GM12878 (cell line): Measurements from ENCODE around the gene GGT6.

ENCODE experiments used
- CEBPB ChIP-seq, 2 experiments: fragments of 150-350 bp in 1 of 2; IDR thresholded peaks; 2 replicates each; pipeline ENCODE4 v1.6.1; 2012 to 2014; ENCODE audit warnings: low read depth in 2 of 2, low read length in 2 of 2, borderline replicate concordance in 1 of 2, inconsistent platforms in 1 of 2
- POLR2AphosphoS5 ChIP-seq: IDR thresholded peaks from 2 replicates; pipeline ENCODE4 v1.6.1; 2011; ENCODE audit warnings: mild to moderate bottlenecking, low read length, inconsistent platforms
- SMARCA5 ChIP-seq: fragments of 450-650 bp; IDR thresholded peaks from 2 replicates; pipeline ENCODE4 v1.6.1; 2017; ENCODE audit warnings: mild to moderate bottlenecking
- TF ChIP-seq, protein P1 (sequence below): IDR thresholded peaks from 2 replicates; pipeline ENCODE4 v1.6.1; 2012; ENCODE audit warnings: low read depth, low read length, improper control_type of control experiment

DNA sequence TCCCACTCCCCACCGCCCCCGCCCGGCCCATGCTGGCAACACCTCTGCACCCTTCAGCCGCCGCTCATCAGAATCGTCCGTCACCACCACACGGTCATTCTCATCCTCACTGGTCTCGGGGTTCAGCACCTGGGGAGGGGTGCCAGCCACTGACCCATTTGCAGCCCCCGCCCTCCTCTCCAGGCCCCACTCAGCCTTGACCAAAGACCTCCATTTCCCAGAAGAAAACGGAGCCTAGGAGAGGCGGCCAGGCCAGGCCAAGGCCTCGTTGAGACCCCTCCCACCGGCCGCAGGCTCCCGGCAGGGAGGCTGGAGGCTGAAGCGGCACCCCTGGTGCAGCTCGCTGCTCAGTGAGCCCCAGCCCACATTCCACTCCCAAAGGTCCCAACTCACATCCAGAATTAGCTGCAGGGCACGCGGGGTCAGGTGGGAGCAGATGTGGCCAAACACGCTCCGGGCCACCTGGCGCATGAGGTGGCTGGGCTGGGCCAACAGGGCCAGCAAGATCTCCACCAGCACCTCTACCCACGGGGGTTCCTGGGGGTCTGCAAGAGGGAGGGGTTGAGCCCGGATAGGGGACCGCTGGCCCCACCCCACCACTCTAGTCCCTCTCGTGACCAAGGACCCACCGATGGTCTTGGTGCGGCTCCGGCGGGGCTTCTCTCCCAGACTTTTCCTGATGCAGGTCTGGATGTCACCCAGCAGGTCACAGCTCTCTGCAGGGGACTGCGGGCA, 15.0 kb downstream of the GGT6 start:
- TF ChIP-seq CEBPB (IDR thresholded peaks at IDR 0.05; ENCODE audit: borderline replicate concordance in 1 of 2, low read depth in 2 of 2, low read length in 2 of 2) (no peak), POLR2AphosphoS5 (no peak), SMARCA5 (no peak)
- TF ChIP-seq, protein P1, sequence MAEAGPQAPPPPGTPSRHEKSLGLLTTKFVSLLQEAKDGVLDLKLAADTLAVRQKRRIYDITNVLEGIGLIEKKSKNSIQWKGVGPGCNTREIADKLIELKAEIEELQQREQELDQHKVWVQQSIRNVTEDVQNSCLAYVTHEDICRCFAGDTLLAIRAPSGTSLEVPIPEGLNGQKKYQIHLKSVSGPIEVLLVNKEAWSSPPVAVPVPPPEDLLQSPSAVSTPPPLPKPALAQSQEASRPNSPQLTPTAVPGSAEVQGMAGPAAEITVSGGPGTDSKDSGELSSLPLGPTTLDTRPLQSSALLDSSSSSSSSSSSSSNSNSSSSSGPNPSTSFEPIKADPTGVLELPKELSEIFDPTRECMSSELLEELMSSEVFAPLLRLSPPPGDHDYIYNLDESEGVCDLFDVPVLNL, result no peak
